ENCODE measurements around the gene GON4L.

DNA sequence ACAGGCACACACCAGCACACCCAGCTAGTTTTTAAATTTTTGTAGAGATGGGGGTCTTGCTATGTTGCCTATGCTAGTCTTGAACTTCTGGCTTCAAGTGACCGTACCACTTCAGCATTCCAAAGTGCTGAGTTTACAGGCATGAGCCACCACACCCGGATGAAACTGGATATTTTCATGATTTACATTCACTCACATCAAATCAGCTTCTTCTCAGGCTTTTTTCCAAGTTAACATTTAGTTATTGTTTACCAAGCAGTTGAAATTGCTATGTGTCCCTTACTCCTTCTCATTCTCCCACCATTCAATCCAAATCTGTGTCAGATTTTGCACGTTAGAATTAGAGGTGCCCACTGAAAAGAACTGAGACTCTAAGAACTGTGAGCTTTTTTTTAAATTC is 35.8 kb upstream of the GON4L start:
- TF ChIP-seq, protein P1, sequence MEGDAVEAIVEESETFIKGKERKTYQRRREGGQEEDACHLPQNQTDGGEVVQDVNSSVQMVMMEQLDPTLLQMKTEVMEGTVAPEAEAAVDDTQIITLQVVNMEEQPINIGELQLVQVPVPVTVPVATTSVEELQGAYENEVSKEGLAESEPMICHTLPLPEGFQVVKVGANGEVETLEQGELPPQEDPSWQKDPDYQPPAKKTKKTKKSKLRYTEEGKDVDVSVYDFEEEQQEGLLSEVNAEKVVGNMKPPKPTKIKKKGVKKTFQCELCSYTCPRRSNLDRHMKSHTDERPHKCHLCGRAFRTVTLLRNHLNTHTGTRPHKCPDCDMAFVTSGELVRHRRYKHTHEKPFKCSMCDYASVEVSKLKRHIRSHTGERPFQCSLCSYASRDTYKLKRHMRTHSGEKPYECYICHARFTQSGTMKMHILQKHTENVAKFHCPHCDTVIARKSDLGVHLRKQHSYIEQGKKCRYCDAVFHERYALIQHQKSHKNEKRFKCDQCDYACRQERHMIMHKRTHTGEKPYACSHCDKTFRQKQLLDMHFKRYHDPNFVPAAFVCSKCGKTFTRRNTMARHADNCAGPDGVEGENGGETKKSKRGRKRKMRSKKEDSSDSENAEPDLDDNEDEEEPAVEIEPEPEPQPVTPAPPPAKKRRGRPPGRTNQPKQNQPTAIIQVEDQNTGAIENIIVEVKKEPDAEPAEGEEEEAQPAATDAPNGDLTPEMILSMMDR (IDR thresholded peaks at IDR 0.05; ENCODE audit: low read depth, low read length, poor library complexity, severe bottlenecking), result no peak
- TF ChIP-seq EZH2phosphoT487 (IDR thresholded peaks at IDR 0.05; ENCODE audit: borderline replicate concordance, low read length), result no peak
